Activated CD4-positive, alpha-beta T cell treated with anti-CD3 and anti-CD28 coated beads, Interleukin-2, amount 50 U/mL, for 48 hours (primary cell): ENCODE results near the gene UBE2F.

Source experiments
- DNase-seq, 2 experiments: peaks; one replicate each; pipeline ENCODE4 v3.0.0-alpha.2; 2020

UBE2F gene

GRCh38 chr2:237966565-237967462, at the start of gene UBE2F:
Gene UBE2F (plus strand): TSS chr2:237967014. CDS start chr2:237973108, 6,094 bp downstream.
- peak; percentile 98 for DNase-seq

- DNase-seq = no peak
These were observed 49.0 kb upstream of the UBE2F start for GRCh38 chr2:237917696-237918374.

- DNase-seq = no peak
These were observed 47.2 kb upstream of the UBE2F start for GRCh38 chr2:237919593-237919992.

GRCh38 chr2:237920673-237921072, 46.1 kb upstream of the UBE2F start:
- no peak for DNase-seq

GRCh38 chr2:237921967-237922492, 44.8 kb upstream of the UBE2F start:
- no peak for DNase-seq

GRCh38 chr2:237922641-237923361, 44.0 kb upstream of the UBE2F start:
- DNase-seq = peak; percentile 19 to 43

- DNase-seq = peak; percentile 86 to 87
These were observed 43.2 kb upstream of the UBE2F start for GRCh38 chr2:237923481-237924163.

- no peak for DNase-seq
These were observed 42.7 kb upstream of the UBE2F start for GRCh38 chr2:237924164-237924534.

GRCh38 chr2:237927135-237927534, 39.7 kb upstream of the UBE2F start:
- DNase-seq = peak in 1 of 2 experiments; percentile 31

- no peak for DNase-seq
These were observed 38.8 kb upstream of the UBE2F start for GRCh38 chr2:237927986-237928385.

- DNase-seq = no peak
These were observed 36.8 kb upstream of the UBE2F start for GRCh38 chr2:237929979-237930378.

GRCh38 chr2:237931205-237931721, 35.6 kb upstream of the UBE2F start:
- no peak for DNase-seq

- DNase-seq = no peak
These were observed 34.1 kb upstream of the UBE2F start for GRCh38 chr2:237932731-237933131.

GRCh38 chr2:237934186-237934585, 32.6 kb upstream of the UBE2F start:
- no peak for DNase-seq

- DNase-seq = no peak
These were observed 30.9 kb upstream of the UBE2F start for GRCh38 chr2:237935740-237936452.

GRCh38 chr2:237939251-237939650, 27.6 kb upstream of the UBE2F start:
- no peak for DNase-seq

GRCh38 chr2:237940828-237941227, 26.0 kb upstream of the UBE2F start:
- DNase-seq = no peak

- DNase-seq = no peak
These were observed 25.6 kb upstream of the UBE2F start for GRCh38 chr2:237941239-237941638.

- DNase-seq = no peak
These were observed 24.3 kb upstream of the UBE2F start for GRCh38 chr2:237942513-237942899.

GRCh38 chr2:237943395-237944094, 23.3 kb upstream of the UBE2F start:
- no peak for DNase-seq

- no peak for DNase-seq
These were observed 22.5 kb upstream of the UBE2F start for GRCh38 chr2:237944302-237944701.
